Measurements from ENCODE around the gene MRC2.

MRC2 gene

GRCh38 chr17:62618647-62619416 is 8.6 kb upstream of the MRC2 start:
- H3F3A ChIP-seq (ENCODE audit: low read depth): no peaks in the 10 kb centered on the region
- no peaks in the 10 kb centered on the region for H3K27me3 ChIP-seq (ENCODE audit: insufficient read depth, low read length, poor library complexity, severe bottlenecking)
- H3K4me3 ChIP-seq (ENCODE audit: low read length, poor library complexity, severe bottlenecking): no peak overlapping the region
- H3K36me3 ChIP-seq (ENCODE audit: insufficient read depth, low read length): peaks cover 25% of the 10 kb centered on the region; the same call in 1 of the 2 replicates
- no peak overlapping the region for H3K9ac ChIP-seq (ENCODE audit: low read depth, low read length, poor library complexity, severe bottlenecking)
- H2AFZ ChIP-seq (ENCODE audit: low read length): no peak overlapping the region
- H3K9me3 ChIP-seq (ENCODE audit: insufficient read depth, low read depth, low read length): no peaks in the 10 kb centered on the region
- H3K9me2 ChIP-seq (replicated peaks; ENCODE audit: low read depth, low read length): no peaks in the 10 kb centered on the region
- H3K4me1 ChIP-seq (ENCODE audit: insufficient read depth, low read length, poor library complexity, severe bottlenecking): no peaks in the 10 kb centered on the region
- TF ChIP-seq, protein P1, sequence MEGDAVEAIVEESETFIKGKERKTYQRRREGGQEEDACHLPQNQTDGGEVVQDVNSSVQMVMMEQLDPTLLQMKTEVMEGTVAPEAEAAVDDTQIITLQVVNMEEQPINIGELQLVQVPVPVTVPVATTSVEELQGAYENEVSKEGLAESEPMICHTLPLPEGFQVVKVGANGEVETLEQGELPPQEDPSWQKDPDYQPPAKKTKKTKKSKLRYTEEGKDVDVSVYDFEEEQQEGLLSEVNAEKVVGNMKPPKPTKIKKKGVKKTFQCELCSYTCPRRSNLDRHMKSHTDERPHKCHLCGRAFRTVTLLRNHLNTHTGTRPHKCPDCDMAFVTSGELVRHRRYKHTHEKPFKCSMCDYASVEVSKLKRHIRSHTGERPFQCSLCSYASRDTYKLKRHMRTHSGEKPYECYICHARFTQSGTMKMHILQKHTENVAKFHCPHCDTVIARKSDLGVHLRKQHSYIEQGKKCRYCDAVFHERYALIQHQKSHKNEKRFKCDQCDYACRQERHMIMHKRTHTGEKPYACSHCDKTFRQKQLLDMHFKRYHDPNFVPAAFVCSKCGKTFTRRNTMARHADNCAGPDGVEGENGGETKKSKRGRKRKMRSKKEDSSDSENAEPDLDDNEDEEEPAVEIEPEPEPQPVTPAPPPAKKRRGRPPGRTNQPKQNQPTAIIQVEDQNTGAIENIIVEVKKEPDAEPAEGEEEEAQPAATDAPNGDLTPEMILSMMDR (conservative IDR thresholded peaks at IDR 0.05; ENCODE audit: low read length): no peak
- no peak for TF ChIP-seq EZH2phosphoT487 (IDR thresholded peaks at IDR 0.05; ENCODE audit: borderline replicate concordance)
- H3K79me2 ChIP-seq (ENCODE audit: insufficient read depth, low read length): no peaks in the 10 kb centered on the region
- no peak overlapping the region for H3K4me2 ChIP-seq (ENCODE audit: low read depth, low read length, poor library complexity, severe bottlenecking)
- H4K20me1 ChIP-seq (ENCODE audit: insufficient read depth, low read length, poor library complexity, severe bottlenecking): no peaks in the 10 kb centered on the region

GRCh38 chr17:62619417-62620155 is 7.9 kb upstream of the MRC2 start:
- H3K4me1 ChIP-seq (ENCODE audit: insufficient read depth, low read length, poor library complexity, severe bottlenecking): no peaks in the 10 kb centered on the region
- H3K4me2 ChIP-seq (ENCODE audit: low read depth, low read length, poor library complexity, severe bottlenecking): no peak overlapping the region
- H3K9ac ChIP-seq (ENCODE audit: low read depth, low read length, poor library complexity, severe bottlenecking): no peak overlapping the region
- no peaks in the 10 kb centered on the region for H3K27me3 ChIP-seq (ENCODE audit: insufficient read depth, low read length, poor library complexity, severe bottlenecking)
- H3K9me2 ChIP-seq (replicated peaks; ENCODE audit: low read depth, low read length): no peaks in the 10 kb centered on the region
- H3K36me3 ChIP-seq (ENCODE audit: insufficient read depth, low read length): peaks cover 18% of the 10 kb centered on the region; the same call in 1 of the 2 replicates
- H2AFZ ChIP-seq (ENCODE audit: low read length): no peak overlapping the region
- H3K79me2 ChIP-seq (ENCODE audit: insufficient read depth, low read length): no peaks in the 10 kb centered on the region
- H4K20me1 ChIP-seq (ENCODE audit: insufficient read depth, low read length, poor library complexity, severe bottlenecking): no peaks in the 10 kb centered on the region
- no peaks in the 10 kb centered on the region for H3F3A ChIP-seq (ENCODE audit: low read depth)
- H3K4me3 ChIP-seq (ENCODE audit: low read length, poor library complexity, severe bottlenecking): no peak overlapping the region
- TF ChIP-seq EZH2phosphoT487 (IDR thresholded peaks at IDR 0.05; ENCODE audit: borderline replicate concordance): no peak
- H3K9me3 ChIP-seq (ENCODE audit: insufficient read depth, low read depth, low read length): no peaks in the 10 kb centered on the region

GRCh38 chr17:62621223-62621622 is 6.2 kb upstream of the MRC2 start:
- no peaks in the 10 kb centered on the region for H3K79me2 ChIP-seq (ENCODE audit: insufficient read depth, low read length)
- no peaks in the 10 kb centered on the region for H3K4me1 ChIP-seq (ENCODE audit: insufficient read depth, low read length, poor library complexity, severe bottlenecking)
- H3K9ac ChIP-seq (ENCODE audit: low read depth, low read length, poor library complexity, severe bottlenecking): no peak overlapping the region
- H3K36me3 ChIP-seq (ENCODE audit: insufficient read depth, low read length): peaks cover 3% of the 10 kb centered on the region; the same call in 1 of the 2 replicates
- H3K4me3 ChIP-seq (ENCODE audit: low read length, poor library complexity, severe bottlenecking): no peak overlapping the region
- H3K27me3 ChIP-seq (ENCODE audit: insufficient read depth, low read length, poor library complexity, severe bottlenecking): no peaks in the 10 kb centered on the region
- no peak overlapping the region for H2AFZ ChIP-seq (ENCODE audit: low read length)
- H3K9me3 ChIP-seq (ENCODE audit: insufficient read depth, low read depth, low read length): no peaks in the 10 kb centered on the region
- H4K20me1 ChIP-seq (ENCODE audit: insufficient read depth, low read length, poor library complexity, severe bottlenecking): no peaks in the 10 kb centered on the region
- no peaks in the 10 kb centered on the region for H3K9me2 ChIP-seq (replicated peaks; ENCODE audit: low read depth, low read length)
- no peak for TF ChIP-seq EZH2phosphoT487 (IDR thresholded peaks at IDR 0.05; ENCODE audit: borderline replicate concordance)
- TF ChIP-seq, protein P1 (conservative IDR thresholded peaks at IDR 0.05; ENCODE audit: low read length): no peak
- H3K4me2 ChIP-seq (ENCODE audit: low read depth, low read length, poor library complexity, severe bottlenecking): no peak overlapping the region
- H3F3A ChIP-seq (ENCODE audit: low read depth): no peaks in the 10 kb centered on the region

Measured in Loucy (cell line).